ENCODE results near the gene EGR4.

Gene EGR4

GRCh38 chr2:73249636-73250035, 43.7 kb downstream of the EGR4 start:
- FAIRE-seq: no peak
- no peak for DNase-seq (ENCODE audit: insufficient read length, low spot score)
- no peak for TF ChIP-seq CTCF (IDR thresholded peaks at IDR 0.05; ENCODE audit: insufficient read depth, missing control alignments)

GRCh38 chr2:73246850-73247249, 46.5 kb downstream of the EGR4 start:
- TF ChIP-seq CTCF (IDR thresholded peaks at IDR 0.05; ENCODE audit: insufficient read depth, missing control alignments): no peak
- no peak for FAIRE-seq
- no peak for DNase-seq (ENCODE audit: insufficient read length, low spot score)

DNA sequence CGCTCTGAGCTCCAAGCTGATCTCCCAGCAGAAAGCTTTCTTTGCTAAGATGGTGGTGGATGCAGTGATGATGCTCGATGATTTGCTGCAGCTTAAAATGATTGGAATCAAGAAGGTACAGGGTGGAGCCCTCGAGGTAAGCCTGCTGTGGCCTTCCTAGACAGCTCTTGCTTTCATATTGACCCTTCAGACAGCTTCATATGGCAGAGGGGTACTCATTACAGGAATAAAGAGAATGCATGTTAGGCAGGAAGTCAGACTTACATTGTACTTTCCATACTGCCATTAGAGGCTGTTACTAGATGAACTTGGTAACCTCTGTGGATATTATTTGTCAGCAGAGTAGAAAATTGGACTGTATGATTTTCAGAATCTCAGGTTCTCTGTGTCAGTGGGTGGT, 48.8 kb downstream of the EGR4 start:
- FAIRE-seq (no peak), DNase-seq (ENCODE audit: insufficient read length, low spot score) (no peak)
- TF ChIP-seq CTCF (IDR thresholded peaks at IDR 0.05; ENCODE audit: insufficient read depth, missing control alignments): no peak

DNA sequence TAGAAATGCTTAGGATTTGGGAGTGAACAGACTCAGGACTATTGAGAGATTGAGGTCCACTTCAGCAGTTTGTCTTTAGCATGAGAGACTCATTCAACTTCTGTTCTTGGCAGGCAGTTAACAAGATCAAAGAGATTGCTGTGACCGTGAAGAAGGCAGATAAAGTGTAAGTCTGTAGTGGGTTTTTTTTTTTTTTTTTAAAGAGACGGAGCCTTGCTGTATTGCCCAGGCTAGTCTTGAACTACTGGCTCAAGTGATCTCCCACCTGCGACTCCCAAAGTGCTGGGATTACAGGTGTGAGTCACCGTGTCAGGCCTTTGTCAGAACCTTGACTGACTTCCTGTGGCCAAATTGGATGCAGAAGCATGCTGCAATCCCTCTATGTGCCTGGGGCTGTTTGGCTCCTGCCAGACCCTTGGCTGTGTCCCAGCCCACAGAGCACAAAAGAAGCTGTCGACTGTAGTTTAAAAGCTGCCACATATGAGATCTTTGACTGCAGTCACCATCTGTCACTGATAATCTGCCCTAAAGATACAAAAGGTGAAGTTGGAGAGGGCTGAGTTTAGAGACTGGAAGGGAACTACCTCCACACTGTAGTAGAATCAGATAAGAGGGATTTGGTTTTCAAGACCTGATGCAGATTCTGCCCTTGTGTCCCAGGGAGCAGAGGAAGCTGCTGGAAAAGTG, 49.3 kb downstream of the EGR4 start:
- DNase-seq (ENCODE audit: insufficient read length, low spot score) (no peak), FAIRE-seq (no peak)
- no peak for TF ChIP-seq CTCF (IDR thresholded peaks at IDR 0.05; ENCODE audit: insufficient read depth, missing control alignments)
